KG1 (cell line): Measurements from ENCODE around the gene JAML.
"Not testable (repeated sequence)": the region's sequence is repeated elsewhere in the genome, so short reads cannot be mapped to it uniquely, and the experiment has no call there.

ENCODE experiments used
- DNase-seq: peaks from one replicate; lab custom pipeline; 2025; lab: John Stamatoyannopoulos, UW

Gene JAML

GRCh38 chr11:118193910-118194566 lies 30.8 kb downstream of the JAML start:
- no peak for DNase-seq

GRCh38 chr11:118192817-118193216 lies 32.0 kb downstream of the JAML start:
- not testable (repeated sequence) for DNase-seq

- DNase-seq, result not testable (repeated sequence)
Observed at GRCh38 chr11:118190942-118191506, 33.8 kb downstream of the JAML start.

- DNase-seq, result no peak
Observed at GRCh38 chr11:118186346-118187107, 38.3 kb downstream of the JAML start.

- no peak for DNase-seq
Observed at GRCh38 chr11:118184784-118185579, 39.8 kb downstream of the JAML start.

- not testable (repeated sequence) for DNase-seq
Observed at GRCh38 chr11:118183691-118184090, 41.1 kb downstream of the JAML start.

GRCh38 chr11:118180300-118180703 lies 44.5 kb downstream of the JAML start:
- DNase-seq, result no peak

GRCh38 chr11:118176778-118177134 lies 48.1 kb downstream of the JAML start:
- DNase-seq, result no peak

- no peak for DNase-seq
Observed at GRCh38 chr11:118175993-118176777, 48.6 kb downstream of the JAML start, which contains the start of gene SCN2B. SCN2B (minus strand) TSS chr11:118176639; CDS start chr11:118176431, 208 bp downstream.

GRCh38 chr11:118175031-118175992 lies 49.5 kb downstream of the JAML start:
- no peak for DNase-seq

GRCh38 chr11:118174006-118174567 lies 50.7 kb downstream of the JAML start:
- DNase-seq, result no peak

GRCh38 chr11:118172356-118172755 lies 52.5 kb downstream of the JAML start:
- no peak for DNase-seq

- no peak for DNase-seq
Observed at GRCh38 chr11:118171269-118172062, 53.3 kb downstream of the JAML start.

- no peak for DNase-seq
Observed at GRCh38 chr11:118170882-118171268, 53.9 kb downstream of the JAML start.

- DNase-seq, result no peak
Observed at GRCh38 chr11:118170231-118170630, 54.6 kb downstream of the JAML start.

GRCh38 chr11:118169300-118170140 lies 55.3 kb downstream of the JAML start:
- no peak for DNase-seq

- DNase-seq, result no peak
Observed at GRCh38 chr11:118168751-118169150, 56.1 kb downstream of the JAML start.

- DNase-seq, result no peak
Observed at GRCh38 chr11:118168316-118168715, 56.5 kb downstream of the JAML start.
